ENCODE results near the gene ARMC2.

DNA sequence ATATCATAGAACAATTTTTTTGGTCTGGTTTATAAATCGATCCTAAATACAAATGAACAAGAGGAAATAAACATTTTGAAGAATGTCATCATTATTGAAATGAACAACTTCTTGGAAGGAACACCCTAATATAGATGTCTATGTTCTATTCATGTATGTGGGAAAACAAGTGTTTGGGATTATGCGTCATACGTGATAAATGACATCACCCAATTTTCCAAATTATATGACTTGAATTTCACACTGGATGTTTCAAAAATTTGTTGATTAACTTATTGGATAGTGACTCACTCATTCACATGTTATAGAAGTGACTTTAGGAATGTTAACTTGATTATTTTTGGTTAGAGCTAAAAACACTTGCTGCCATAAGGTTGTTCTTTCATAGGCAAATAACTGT is 18.6 kb downstream of the ARMC2 start:
- TF ChIP-seq, protein P1, sequence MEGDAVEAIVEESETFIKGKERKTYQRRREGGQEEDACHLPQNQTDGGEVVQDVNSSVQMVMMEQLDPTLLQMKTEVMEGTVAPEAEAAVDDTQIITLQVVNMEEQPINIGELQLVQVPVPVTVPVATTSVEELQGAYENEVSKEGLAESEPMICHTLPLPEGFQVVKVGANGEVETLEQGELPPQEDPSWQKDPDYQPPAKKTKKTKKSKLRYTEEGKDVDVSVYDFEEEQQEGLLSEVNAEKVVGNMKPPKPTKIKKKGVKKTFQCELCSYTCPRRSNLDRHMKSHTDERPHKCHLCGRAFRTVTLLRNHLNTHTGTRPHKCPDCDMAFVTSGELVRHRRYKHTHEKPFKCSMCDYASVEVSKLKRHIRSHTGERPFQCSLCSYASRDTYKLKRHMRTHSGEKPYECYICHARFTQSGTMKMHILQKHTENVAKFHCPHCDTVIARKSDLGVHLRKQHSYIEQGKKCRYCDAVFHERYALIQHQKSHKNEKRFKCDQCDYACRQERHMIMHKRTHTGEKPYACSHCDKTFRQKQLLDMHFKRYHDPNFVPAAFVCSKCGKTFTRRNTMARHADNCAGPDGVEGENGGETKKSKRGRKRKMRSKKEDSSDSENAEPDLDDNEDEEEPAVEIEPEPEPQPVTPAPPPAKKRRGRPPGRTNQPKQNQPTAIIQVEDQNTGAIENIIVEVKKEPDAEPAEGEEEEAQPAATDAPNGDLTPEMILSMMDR (conservative IDR thresholded peaks at IDR 0.05; ENCODE audit: low read length) = no peak
- no peak for TF ChIP-seq EZH2phosphoT487 (IDR thresholded peaks at IDR 0.05; ENCODE audit: borderline replicate concordance)
